Brain microvascular endothelial cell (primary cell): ENCODE data around the gene KLHL36.
A peak's percentile ranks its signal among the peaks of the same experiment; 100 is the strongest.

ENCODE experiments used
- DNase-seq: peaks from one replicate; pipeline ENCODE4 v3.0.0-alpha.2; 2020
- H3K27ac ChIP-seq: fragments of 250-450 bp; sonication (Bioruptor Pico); 2 replicates; pipeline ENCODE4 v1.5.1; 2020; ENCODE audit warnings: mild to moderate bottlenecking, moderate library complexity
- H3K27me3 ChIP-seq: fragments of 250-450 bp; sonication (Bioruptor Pico); replicated peaks from 2 replicates; pipeline ENCODE4 v1.5.1; 2020; ENCODE audit warnings: mild to moderate bottlenecking
- H3K36me3 ChIP-seq: fragments of 250-450 bp; sonication (Bioruptor Pico); replicated peaks from 2 replicates; pipeline ENCODE4 v1.5.1; 2020; ENCODE audit warnings: mild to moderate bottlenecking
- H3K4me3 ChIP-seq: 2 replicates; pipeline ENCODE4 v1.5.1; 2011; ENCODE audit warnings: low read depth, mild to moderate bottlenecking, control low read depth, low read length, moderate library complexity
- CTCF ChIP-seq: IDR thresholded peaks from 2 replicates; pipeline ENCODE4 v1.5.1; 2011; ENCODE audit warnings: low read depth, mild to moderate bottlenecking, moderate library complexity, low read length, control low read depth, inconsistent platforms; ENCODE audit errors: missing control alignments
- in situ Hi-C: cut with HindIII; loops from 2 replicates; pipeline ENCODE4 v1.10.0; 2017; ENCODE audit warnings: low sequenced_read_pairs, low pct_ligation_motif_present

The KLHL36 gene

GRCh38 chr16:84613408-84614072 is 34.8 kb upstream of the KLHL36 start:
- no peak for TF ChIP-seq CTCF
- no peak overlapping the region for H3K27ac ChIP-seq
- DNase-seq, result no peak

DNA sequence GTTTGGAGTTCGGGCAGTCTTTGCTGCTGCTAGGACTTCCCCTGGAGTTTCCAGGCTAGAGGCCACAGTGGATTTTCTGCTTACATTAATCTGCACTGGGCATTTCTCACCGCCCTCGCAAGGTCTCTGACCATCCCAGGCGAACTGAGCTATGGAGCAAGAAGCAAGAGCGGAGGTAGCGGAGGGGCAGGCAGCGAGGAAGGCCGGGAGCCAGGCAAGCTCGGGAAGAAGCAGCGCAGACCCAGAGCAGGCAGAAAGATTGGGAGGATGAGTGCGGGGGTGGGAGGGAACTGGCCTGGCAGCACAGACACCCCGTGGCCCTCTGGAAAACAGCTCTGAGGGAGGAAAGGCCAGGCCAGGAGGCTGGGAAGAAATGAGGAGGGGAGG is 34.2 kb upstream of the KLHL36 start:
- TF ChIP-seq CTCF, result no peak
- H3K36me3 ChIP-seq, result peaks cover 39% of the 10 kb centered on the region
- no peak overlapping the region for H3K4me3 ChIP-seq
- in situ Hi-C loops, result loop anchor here (25.0 kb wide), 1 partner anchor 123 kb away; no protein-coding TSS in a partner anchor
- no peak overlapping the region for H3K27ac ChIP-seq
- no peaks in the 10 kb centered on the region for H3K27me3 ChIP-seq
- DNase-seq, result no peak

More at GRCh38 chr16:84613408-84614072, 34.8 kb upstream of the KLHL36 start:
- in situ Hi-C loops, result loop anchor here (25.0 kb wide), 1 partner anchor 124 kb away; no protein-coding TSS in a partner anchor
- Histone ChIP-seq H3K36me3 (peaks cover 44% of the 10 kb centered on the region), H3K4me3 (no peak overlapping the region), H3K27me3 (no peaks in the 10 kb centered on the region)

GRCh38 chr16:84614623-84614967 is 33.7 kb upstream of the KLHL36 start:
- in situ Hi-C loops, result loop anchor here (25.0 kb wide), 1 partner anchor 123 kb away; no protein-coding TSS in a partner anchor
- no peak for DNase-seq
- H3K27ac ChIP-seq, result no peak overlapping the region
- peak overlapping the region; percentile 3 for H3K4me3 ChIP-seq
- TF ChIP-seq CTCF, result no peak
- H3K36me3 ChIP-seq, result peaks cover 34% of the 10 kb centered on the region
- no peaks in the 10 kb centered on the region for H3K27me3 ChIP-seq

- no peak for DNase-seq
- Histone ChIP-seq H3K27me3 (no peaks in the 10 kb centered on the region), H3K36me3 (peaks cover 28% of the 10 kb centered on the region), H3K27ac (no peak overlapping the region), H3K4me3 (peak overlapping the region; percentile 82)
- TF ChIP-seq CTCF, result no peak
- in situ Hi-C loops, result loop anchor here (25.0 kb wide), 1 partner anchor 122 kb away; no protein-coding TSS in a partner anchor
Observed at GRCh38 chr16:84614968-84615813, 33.1 kb upstream of the KLHL36 start.

DNA sequence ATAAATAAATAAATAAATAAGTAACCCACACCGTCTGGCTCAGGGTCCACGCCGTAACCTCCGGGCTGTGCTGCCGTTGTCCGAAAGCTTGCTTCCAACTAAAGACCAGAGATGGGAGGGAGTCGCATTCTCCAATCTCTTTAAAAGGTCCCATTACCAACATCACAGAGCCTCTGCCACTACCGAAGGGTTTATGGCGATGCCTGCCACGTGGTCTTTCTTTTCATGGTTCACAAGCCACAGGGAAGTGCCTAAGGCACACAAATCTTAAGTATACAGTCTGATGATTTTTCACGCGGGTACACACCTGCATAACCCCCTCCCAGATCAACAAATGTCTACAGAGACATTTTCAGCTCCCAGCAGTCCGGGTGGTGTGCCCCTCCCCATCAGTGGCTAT is 31.8 kb upstream of the KLHL36 start:
- TF ChIP-seq CTCF, result no peak
- DNase-seq, result no peak
- Histone ChIP-seq H3K4me3 (peak overlapping the region; percentile 82), H3K27ac (no peak overlapping the region), H3K27me3 (no peaks in the 10 kb centered on the region), H3K36me3 (peaks cover 22% of the 10 kb centered on the region)
- in situ Hi-C loops, result loop anchor here (25.0 kb wide), 1 partner anchor 121 kb away; no protein-coding TSS in a partner anchor
